GM19395 (cell line): Measurements from ENCODE around the gene UBA1.

Experiments
- ATAC-seq: cut with Tn5 transposase; IDR thresholded peaks from one replicate; pipeline ENCODE4 v1.9.1; 2021; ENCODE audit warnings: mild to moderate bottlenecking, moderate library complexity; ENCODE audit not compliant: unreplicated experiment

Gene UBA1

GRCh38 chrX:47227334-47227583, 33.6 kb downstream of the UBA1 start:
- no peak for ATAC-seq

- no peak for ATAC-seq
Observed at GRCh38 chrX:47228550-47229270, 35.1 kb downstream of the UBA1 start.

- no peak for ATAC-seq
Observed at GRCh38 chrX:47229427-47229826, 35.8 kb downstream of the UBA1 start.

DNA sequence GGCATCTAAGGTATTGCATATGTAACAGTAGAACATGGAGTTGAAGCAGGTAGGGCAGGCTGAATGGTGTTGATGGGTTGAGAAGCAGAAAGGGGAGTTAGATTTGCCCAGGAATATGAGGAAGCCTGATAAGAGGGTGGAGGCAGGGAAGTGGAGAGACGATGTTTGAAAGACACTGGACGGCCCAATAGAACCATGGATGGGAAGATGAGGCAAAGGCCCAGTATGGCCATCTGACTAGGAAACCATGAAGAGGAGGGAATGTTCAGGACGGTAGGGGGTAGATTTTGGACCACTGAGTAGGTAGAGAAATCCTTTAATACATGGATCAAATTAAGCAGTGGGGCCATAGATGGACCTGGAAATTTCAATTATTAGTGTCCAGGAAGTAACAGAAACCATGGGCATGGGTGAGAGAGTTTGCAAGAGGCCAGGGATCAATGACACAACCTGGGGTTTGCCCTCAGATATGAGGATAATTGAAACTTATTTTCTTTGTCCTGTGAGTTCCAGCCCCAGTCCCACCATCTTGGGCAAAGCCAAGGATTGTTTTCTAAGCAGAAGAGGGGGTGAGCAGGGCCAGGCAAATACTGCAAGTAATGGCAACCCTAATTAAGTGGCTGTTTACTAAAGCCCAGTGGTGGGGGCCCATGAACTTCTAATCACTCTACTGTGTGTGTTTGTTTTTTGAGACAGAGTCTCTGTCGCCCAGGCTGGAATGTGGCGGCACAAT, 36.7 kb downstream of the UBA1 start:
- ATAC-seq, result no peak

GRCh38 chrX:47231167-47231566, 37.5 kb downstream of the UBA1 start:
- no peak for ATAC-seq

DNA sequence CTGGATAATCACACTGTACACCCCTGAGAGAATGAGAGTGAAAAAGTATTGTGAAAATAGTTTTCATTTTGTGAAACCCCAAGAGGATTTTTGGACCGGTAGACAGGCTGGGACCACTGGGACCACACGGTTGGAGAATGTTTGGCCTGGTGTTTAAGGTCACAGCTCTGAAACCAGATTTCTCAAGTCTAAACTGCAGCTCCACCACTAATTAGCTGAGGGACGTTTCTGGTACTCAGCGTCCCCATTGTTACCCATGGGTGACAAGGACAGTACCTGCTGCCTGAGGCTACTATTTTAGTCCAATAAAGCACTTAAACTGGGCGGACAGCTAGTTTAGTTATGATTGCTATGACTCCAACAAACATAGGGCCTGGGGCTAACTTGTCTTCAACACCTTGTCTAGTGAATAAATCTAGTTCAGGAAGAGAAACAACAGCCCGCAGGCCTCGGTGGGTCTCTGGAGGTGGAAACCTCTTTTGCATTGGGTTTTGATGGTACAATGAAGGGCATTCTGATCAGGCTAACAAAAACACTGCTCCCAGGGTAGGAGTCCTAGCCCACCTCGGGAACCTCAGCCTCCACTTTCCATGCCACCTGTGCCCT, 38.7 kb downstream of the UBA1 start:
- ATAC-seq, result no peak

GRCh38 chrX:47232803-47233332, 39.2 kb downstream of the UBA1 start, which contains the start of gene USP11:
Gene USP11, plus strand, starts transcription at chrX:47233009. Its CDS starts 35 bp downstream, at chrX:47233044.
- peak; percentile 16 for ATAC-seq

DNA sequence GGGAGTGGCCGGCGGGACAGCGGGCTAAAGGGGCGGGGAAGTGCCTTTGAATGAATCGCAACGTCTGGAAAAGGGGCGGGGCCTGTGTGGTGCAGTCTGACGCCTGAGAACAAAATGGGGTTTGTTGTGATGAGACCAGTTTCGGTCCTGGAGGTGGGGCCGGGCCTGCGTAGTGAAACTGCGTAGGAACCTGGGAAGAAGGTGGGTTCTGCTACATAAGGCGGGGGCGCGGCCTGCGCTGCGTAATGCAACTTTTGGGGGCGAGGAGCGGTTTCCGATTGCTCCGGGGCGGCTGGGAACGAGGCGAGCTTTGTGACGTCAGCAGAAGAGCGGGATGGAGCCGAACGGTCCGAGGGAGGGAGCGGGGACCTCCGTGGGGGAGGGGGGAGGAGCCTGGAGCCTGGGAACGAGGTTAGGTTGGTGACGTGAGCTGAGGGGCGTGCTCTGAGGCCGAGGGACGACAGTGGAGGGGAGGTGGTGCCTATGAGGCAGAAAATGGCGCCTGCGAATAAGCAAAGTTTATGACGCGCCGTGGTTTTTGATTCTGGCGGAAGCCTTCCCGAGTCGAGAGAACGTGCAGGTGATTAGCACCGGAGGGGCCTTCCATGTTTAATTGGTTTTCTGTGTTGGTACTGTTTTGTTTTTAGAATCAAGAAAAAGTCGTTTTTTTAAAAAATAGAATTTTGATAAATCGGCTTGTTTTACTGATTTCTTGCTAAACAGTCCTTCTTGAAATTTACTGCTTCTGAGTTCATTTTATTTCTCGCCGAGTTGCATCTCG, 39.9 kb downstream of the UBA1 start:
- peak; percentile 90 for ATAC-seq

DNA sequence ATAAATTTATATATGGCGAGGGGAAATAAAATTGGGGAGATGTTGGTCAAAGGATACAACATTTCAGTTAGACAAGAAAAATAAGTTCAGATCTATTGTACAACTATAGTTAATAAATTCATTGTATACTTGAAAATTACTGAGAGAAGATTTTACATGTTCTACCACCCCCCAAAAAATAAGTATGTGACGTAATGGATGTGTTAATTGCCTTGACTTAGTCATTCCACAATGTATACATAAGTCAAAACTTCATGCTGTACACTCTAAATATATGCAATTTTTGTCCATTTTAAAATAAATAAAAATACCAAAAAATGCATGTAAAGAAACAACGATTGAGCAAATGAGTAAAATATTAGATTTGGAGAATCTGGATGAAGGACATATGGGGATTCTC, 41.0 kb downstream of the UBA1 start:
- ATAC-seq, result no peak

DNA sequence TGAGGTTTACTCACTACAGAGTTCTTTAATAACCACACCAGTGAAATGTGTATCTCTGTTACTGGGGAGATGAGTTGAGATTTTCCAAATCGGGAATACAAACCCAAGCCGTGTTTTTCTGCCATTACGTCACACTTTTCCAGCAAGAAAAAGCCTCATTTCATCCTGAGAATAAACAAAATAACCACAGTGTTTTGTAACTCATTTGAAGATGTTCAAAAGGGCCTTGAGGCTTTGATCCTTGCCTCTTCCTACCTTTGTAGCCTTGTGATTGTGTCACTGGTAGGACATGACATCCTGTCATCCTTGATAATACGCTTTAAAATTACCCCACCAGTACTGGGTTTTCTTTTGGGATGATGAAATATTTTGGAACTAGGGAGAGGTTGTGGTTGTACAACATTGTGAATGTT, 42.1 kb downstream of the UBA1 start:
- no peak for ATAC-seq

DNA sequence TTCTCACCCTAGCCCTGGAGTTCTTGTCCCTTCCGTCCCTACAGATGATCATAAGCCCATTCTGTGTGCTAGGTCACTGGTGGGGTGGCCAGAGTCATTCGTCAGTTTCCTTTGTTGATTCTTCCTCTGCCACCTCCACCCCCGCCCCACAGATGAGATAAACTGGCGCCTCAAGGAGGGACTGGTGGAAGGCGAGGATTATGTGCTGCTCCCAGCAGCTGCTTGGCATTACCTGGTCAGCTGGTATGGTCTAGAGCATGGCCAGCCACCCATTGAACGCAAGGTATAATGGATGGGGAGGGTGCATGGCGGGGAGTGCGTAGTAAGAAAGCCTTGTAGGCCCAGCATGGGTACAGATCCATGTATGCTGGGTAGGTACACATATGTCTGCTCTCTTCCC, 45.6 kb downstream of the UBA1 start:
- ATAC-seq, result no peak

DNA sequence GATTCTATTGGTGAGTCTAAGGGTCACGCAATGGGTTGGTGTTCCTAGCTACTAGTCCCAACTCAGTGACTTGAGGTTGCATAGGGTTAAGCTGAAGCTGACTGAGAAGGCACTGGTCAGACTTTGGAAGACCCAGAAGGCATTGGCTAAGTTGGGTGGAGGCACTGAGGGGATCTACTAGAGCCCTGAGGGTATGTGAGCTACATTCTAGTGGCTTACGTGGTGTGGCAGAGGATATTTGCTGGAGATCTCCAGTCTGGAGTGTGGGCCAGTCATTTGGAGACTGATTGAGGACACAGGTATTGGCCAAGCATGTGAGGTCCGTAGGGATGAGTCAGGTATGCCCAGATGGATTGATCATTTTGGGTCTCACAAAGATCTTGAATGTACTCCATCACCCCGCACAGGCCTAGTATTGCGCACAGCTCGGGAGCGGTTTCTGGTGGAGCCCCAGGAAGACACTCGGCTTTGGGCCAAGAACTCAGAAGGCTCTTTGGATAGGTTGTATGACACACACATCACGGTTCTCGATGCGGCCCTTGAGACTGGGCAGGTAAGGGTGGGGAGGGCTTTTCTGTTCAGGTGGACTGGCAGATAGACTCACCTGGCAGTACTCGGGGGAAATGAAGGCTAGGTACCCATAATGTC, 46.4 kb downstream of the UBA1 start:
- ATAC-seq, result no peak

- ATAC-seq, result no peak
Observed at GRCh38 chrX:47240619-47241018, 47.0 kb downstream of the UBA1 start.

DNA sequence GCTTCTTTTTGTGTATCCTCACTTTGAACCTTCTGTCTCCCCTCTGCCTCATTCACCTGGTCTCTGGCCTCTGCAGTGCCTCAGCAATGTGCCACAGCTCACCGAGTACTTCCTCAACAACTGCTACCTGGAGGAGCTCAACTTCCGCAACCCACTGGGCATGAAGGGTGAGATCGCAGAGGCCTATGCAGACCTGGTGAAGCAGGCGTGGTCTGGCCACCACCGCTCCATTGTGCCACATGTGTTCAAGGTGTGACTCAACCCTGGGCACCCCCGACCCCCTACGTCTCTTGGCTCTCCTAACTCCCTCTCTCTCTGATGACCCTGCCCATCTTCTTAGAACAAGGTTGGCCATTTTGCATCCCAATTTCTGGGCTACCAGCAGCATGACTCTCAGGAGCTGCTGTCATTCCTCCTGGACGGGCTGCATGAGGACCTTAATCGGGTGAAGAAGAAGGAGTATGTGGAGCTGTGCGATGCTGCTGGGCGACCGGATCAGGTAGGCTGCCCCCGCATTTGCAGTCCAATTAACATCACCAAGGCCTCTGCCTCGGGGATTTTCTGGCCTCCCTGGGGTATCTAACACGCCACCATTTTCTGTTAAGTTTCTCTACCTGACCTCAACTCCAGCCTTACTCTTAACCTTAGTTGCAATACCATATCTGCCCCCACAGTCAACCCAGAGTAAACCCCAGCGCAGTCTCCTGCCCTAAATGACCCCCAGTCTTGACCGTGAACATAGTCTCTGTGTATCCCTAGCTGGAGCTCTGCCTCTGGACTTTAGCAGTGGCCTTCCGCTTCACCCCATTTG, 47.8 kb downstream of the UBA1 start:
- no peak for ATAC-seq

GRCh38 chrX:47242321-47242720, 48.7 kb downstream of the UBA1 start:
- no peak for ATAC-seq

DNA sequence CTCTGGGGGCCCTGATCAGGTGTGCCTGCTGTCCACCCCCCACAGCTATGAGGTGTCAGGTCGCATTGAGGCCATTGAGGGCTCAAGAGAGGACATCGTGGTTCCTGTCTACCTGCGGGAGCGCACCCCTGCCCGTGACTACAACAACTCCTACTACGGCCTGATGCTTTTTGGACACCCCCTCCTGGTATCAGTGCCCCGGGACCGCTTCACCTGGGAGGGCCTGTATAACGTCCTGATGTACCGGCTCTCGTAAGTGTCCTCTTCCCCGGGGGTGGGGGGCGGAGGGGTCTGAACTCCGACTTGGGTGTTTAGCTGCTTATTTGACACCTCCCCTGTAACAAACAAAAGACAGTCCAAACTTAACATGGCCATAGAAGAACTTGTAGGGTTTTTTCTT, 49.7 kb downstream of the UBA1 start:
- no peak for ATAC-seq

DNA sequence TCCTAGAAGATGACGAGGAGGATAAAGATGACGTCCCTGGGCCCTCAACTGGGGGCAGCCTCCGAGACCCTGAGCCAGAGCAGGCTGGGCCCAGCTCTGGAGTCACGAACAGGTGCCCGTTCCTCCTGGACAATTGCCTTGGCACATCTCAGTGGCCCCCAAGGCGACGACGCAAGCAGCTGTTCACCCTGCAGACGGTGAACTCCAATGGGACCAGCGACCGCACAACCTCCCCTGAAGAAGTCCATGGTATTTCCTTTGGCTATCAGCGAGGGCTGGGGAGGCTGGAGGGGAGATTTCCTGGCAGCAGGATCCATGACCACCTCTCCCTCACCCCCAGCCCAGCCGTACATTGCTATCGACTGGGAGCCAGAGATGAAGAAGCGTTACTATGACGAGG, 51.0 kb downstream of the UBA1 start:
- ATAC-seq, result no peak

DNA sequence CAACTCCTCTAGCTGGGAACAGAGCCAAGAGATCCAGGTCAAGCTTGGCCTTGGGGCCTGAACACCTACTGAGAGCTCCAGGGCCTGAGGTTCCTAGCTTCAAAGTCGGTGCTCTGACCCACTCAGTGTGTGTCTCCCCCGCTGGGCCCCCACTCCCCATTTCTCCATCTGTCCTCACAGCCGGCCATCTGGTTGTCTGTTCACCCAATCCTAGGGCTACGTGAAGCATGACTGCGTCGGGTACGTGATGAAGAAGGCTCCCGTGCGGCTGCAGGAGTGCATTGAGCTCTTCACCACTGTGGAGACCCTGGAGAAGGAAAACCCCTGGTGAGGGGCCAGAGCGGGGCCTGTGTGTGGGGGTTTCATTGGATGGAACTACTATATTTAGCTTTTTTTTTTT, 51.5 kb downstream of the UBA1 start:
- no peak for ATAC-seq

- ATAC-seq, result no peak
Observed at GRCh38 chrX:47247206-47247998, 53.8 kb downstream of the UBA1 start.
